SW480 (cell line): ENCODE measurements around the gene RBPJ.

ENCODE experiments used
- DNase-seq: peaks from one replicate; pipeline ENCODE4 v3.0.0-alpha.2; 2016; ENCODE audit warnings: low spot score

RBPJ gene

DNA sequence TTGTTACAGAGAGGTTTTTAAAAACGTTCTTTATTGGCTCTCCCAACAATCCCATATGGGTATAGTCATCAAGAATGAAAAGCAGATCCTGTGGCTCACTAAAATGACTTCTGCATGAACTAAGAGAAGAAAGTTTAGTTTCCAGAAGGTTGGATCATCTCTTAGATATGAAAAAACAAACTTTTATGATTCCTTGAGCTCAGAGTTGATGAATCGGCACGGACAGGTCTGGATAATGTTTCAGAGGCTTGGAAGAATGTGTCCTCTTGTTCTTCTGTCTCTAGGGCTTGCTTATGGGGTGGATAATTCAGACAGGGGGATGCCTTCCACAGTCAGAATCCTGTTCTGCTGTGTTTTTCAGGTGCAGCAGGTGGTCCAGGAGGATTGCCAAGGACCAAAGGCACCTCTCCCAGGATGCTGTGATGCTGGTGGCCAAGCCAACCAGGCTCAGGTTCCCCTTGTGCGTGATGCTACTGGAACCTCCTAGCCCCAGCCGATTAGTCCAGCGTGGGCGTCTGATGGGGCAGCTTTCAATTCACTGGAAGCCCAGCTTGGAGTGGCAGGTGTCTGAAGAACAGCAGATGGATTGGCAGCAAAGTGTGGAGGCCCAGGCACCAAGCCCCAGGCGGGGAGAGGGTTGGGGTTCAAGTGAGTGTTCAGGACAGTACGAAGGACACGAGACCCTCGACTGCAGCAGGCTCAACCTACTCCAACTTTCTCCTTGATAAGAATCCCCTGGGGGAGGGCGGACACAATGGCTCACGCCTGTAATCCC, 139.1 kb downstream of the RBPJ start:
- DNase-seq: no peak

DNA sequence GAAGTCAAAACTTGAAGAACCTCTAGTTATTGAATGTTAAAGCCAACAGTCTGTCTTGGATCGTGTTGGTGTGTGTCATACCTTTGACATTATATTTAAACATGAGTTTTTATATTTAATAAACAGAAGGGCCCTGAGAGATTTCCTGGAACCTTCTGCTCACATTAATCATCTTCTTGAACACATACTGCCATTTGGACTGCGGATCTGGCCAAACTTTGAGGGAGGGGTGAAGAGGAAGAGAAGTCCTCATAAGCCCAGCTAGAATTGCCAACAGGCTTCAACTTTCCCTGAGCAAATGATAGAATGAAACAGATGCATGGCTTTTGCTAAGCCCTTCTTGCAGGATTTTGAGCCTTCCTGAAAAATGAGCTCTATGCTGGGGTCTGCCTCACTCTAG, 142.1 kb downstream of the RBPJ start:
- no peak for DNase-seq

DNA sequence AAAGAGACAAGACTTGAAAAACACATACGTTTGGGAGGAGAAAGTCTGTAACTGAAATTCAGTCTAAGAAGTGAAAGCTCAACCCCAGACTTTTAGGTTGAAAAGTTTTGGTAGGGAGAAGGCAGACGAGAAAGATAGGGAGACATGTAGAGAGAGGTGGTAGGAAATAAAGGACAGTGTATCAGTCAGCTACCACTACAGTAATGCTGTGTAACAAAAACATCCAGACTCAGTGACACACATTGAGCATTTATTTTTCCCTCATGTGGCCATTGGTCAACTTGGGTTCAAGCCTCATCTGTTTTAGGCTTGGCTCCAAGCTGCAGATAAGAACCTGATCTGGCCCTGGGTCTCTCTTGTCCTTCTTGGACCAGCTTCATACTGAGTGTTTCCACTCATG, 142.6 kb downstream of the RBPJ start:
- DNase-seq: no peak

DNA sequence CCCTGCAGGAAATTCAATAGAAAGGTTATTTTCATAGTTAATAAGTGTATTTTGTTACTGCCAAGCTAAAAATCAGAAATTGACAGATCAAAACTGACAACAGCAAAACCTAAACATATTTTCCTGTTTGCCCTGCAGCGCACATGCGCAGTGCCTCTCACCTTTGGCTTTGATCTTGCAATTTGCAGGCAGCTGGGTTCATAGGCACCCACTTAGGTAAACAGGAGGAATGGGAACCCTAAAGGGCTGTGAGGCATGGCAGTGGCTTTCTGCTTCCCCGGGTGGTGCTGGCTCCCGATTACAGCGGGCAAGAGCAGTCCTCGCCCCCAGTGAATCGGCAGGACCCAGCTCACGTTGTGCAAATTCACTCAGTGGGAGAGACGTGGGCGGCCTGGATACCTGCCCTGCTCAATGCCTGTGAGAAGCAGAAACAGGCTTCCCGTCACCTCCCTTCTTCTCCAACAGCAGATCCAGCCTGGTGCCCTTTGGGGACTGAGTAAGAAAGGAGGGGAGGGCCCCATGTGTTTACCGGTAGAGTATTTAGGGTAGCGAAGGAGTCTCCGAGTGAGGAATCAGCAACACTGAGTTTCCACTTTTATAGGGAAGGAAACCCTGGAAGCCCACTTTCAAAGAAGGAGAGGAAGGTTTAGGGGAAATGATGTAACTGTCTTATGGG, 143.7 kb downstream of the RBPJ start:
- DNase-seq: no peak

DNA sequence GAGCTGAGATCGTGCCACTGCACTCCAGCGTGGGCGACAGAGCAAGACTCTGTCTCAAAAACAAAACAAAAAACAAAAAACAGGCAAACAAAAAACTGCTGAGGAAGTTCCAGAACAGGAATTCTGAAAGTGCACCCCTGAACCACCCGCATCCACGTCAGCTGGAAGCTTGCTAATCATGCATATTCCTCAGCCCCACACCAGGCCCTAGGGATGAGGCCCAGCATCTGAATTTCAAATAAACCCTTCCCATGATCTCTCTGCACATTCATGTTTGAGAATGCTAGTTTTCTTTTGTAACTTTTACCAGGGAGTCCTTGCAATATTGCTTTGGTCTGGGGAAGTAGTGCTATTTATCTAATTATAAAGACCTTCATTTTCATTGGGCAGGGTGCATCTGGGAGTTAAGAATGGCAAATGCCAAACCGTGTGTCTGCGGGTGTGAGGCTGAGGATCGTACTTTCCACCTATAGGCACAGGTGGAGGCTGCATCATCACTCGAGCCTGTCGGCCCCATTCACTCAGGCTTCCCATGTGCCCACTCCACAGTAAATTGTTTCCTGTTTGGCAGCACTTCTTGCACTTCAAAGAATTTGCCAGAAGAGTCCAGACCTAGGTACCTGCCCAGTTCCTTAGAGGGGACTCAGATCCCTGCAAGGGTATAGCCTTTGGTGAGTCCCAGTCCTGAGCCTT, 145.9 kb downstream of the RBPJ start:
- no peak for DNase-seq

DNA sequence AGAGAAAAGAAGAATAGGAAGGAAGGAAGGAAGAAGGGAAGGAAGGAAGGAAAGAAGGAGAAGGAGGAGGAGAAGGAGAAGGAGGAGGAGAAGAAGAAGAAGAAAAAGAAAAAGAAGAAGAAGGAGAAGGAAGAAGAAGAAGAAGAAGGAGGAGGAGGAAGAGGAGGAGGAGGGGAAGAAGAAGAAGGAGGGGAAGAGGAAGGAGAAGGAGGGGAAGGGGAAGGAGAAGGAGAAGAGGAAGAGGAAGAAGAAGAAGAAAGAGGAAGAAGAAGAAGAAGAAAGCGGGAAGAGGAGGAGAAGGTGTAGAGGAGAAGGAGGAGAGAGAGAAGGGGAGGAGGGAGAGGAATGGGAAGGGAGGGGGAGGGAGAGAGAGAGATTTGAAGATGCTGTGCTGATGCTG, 146.9 kb downstream of the RBPJ start:
- DNase-seq: no peak

DNA sequence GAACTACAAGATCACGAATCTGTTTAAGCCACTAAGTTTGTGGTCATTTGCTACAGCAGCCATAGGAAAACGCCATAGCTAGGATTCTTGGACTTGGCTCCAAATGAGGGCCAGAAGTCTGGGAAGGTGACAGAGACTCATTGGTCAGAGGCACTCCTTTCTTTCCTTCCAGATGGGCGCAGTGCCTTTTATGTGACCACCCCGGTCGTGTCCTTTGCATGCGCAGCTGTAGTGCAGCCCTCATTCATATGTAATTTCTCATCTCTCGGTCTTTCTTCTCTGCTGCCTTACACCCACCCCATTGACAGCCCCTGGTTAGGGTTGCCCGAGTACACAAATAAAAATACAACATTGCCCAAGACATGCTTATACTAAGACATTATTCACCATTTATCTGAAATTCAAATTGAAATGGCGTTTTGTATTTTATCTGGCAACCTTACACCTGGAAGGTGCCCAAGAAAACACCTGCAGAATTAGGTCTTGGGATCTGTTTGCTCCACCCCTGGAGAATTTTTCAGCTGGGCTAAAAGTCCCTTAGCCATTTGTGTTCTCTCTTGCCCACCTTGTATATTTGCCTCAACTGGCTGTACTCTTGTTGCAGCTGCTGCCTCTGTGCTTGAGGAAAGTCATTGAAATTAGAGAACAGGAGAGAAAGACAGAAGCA, 147.6 kb downstream of the RBPJ start:
- no peak for DNase-seq

DNA sequence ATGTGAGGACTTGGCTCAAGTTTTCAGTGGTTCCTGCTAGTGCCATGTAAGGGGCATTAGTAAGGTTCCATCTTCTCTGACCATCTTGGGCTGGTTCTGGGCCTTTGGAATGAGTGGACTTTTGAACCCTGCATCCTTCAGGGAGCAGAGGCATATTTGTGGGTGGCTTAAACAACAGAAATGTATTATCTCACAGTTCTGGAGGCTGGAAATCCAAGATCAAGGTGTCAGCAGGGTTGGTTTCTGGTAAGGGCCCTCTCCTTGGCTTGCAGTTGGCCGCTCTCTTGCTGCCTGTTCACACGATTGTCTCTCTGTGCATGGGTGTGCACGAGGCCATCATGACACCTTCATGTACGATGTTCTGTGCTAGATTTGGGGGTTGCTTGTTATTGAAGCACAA, 148.2 kb downstream of the RBPJ start:
- DNase-seq: no peak

DNA sequence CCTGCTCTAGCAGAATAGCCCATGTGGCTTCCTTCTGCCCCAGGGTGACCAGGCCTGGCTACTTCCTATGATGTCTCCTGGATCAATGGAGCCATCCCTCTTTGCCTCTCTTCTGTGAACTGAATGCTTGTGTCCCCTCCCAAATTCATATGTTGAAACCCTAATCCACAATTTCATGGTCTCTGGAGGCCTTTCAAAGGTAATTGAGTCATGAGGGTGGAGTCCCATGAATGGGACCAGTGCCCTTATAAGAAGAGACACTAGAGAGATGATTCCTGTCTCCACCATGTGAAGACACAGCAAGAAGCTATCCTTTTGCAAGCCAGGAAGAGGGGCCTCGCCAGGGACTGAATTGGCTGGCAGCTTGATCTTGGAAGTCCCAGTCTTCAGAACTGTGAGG, 151.1 kb downstream of the RBPJ start:
- DNase-seq: no peak

DNA sequence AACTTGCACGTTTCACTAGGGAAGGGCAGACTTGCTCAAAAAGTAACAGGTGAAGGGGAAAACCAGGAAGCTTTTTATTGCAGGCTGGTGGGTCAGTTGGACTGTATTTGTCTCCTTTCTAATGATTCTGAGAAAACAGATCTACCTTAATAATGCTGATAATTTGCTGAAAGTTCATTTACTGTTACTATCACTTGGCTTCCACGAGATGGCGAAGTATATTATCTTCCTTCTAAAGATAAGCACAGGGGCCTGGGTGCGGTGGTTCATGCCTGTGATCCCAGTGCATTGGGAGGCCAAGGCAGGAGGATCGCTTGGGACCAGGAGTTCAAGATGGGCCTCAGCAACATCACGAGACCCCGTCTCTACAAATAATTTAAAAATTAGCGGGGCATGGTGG, 153.1 kb downstream of the RBPJ start:
- DNase-seq: no peak

DNA sequence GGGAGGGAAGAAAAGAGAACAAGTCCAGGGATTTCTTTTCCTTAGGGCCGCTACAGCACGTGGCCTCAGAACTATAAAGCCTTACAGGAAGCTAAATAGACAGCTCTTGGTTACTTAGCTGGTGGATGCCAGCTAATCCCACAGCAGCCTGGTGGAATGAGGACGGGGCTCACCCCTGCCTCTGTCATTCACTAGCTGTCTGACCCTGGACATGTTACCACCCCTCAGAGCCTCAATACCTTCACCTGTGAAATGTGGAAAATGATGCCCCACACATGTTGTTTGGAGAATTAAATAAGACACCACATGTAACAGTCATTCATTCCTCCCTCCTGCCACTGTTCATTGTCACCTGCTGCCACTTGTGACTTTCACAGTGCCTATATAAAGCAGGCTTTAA, 153.7 kb downstream of the RBPJ start:
- no peak for DNase-seq

DNA sequence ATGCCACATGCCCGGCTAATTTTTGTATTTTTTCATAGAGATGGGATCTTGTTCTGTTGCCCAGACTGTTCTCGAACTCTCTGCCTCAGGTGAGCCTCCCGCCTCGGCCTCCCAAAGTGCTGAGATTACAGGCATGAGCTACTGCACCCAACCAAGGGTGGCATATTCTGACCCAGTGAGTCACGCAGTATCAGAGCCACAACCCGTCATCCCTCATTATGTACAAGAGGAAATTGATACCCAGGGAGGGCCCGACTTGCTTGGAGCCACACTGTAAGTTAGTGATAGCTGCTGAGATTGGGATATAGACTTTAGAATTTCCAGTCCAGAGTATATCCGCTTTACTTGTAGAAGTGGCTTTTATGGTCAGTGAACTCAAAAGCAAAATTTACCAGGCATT, 154.9 kb downstream of the RBPJ start:
- DNase-seq: no peak

DNA sequence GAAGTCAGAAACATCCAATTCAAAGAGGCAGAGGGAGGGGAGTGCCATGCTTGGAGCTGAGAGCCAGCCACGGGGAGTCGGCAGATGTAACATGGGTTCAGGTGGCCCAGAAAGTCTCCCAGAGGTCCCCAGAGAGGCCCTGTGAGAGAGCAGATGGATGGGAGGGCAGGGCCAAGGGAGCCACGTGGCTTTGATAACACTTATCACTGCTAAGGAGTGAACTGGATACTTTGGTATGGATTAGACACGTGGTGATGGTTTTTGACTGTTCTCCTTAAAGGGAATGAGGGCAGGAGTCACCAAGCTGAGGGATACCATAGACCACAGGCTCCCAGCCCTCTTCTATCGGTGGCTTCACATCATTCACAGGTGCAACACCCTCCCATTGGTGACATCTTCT, 155.7 kb downstream of the RBPJ start:
- no peak for DNase-seq

DNA sequence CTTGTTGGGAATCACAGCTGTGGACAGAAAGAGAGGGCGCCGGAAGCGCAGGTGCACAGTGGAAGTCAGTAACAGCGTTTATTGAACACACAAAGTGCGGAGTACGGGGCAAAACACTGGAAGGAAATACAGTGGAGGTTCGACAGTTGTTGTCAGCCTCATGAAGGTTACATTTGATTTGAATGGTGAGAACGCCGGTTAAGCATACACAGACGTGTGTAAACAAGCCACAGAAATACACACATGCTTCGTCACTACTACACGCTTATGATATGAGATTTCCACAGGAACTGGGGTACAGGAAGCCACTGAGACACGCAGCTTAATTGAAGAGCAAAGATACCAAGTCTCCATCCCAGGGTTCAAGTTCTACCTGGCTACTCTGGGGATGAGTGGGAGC, 157.5 kb downstream of the RBPJ start:
- no peak for DNase-seq

DNA sequence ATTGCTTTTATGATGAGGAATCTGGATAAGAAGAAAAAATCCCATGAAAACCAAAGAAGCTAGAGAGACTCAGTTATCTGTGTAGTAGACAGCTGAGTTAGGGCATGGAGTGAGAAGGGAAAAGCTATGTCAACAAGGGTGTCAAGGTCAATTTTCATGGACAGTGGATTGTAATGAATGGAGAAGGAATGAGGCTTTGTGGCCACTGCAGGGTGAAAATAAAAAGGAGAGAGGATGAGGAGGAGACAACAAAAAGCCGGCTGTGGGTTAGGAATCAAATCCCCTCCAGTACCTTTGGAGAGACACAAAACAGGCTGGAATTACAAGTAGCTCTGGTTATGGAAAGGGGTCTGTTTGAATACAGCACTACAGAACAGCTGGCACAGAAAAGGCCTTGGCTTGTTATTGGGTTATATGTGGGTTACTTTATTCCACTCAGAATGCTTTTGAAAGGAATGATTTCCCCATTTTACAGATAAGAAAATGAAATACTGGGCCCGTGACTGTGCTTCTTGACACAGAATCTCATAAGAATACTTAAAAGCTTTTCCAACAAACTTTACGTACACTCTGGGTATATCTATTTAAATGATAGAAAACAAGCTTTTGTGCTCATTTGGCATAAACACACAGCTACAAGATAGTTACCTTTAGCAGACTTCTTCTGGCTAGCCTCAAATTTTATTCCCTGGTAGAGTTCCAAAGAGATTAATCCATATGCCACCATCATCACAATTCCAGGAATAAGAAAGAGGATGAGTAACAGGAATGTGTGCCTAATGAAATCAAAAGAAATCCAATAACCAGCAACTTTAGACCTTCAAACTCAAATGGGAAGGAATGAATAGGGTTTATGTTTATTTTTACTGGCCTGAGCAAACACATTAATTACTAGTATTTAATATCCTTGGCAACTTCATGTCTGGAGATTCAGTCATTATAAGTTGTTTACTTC, 162.0 kb downstream of the RBPJ start:
- no peak for DNase-seq

DNA sequence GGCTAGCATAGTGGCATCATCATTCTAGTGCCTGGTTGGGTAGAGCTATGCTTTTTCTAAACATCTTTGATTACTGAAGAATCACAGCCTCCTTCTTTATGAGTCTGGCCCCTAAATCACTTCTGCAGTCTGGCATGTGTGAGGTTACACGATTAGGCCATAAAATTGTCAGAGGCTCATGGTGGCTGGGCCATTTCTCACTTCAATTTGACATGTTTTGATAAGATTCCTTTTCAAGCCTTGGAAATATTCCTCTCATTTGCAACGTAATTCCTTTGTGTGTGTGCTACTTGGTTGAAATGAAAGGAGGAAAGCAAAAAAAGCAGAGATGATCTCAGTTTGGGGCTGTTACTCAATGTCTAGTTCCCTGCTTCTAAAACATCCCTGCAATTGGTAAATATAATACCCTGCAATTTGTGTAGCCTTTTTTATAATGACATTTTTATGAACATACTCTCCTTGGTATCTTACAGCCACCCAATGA, 163.3 kb downstream of the RBPJ start:
- DNase-seq: no peak

DNA sequence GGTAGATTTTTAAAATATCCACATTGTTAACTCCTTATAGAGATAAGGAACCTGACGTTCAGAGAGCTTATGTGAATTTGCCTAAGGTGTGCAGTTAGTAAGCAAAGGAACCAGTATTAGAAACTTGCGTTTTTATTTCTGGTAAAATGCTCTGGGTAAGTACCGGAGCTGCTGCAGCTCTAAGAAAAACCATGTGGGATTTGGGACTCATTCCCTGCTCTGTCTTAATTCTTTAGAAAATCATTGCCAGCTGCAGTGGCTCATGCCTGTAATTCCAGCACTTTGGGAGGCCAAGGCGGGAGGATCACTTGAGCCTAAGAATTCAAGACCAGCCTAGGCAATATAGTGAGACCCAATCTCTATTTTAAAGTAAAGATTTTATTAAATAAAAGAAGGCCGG, 163.7 kb downstream of the RBPJ start:
- DNase-seq: no peak
